Transverse colon (tissue), 4 donors: Measurements from ENCODE around the gene SENP2. TPM values are rescaled to one million over a fixed set of nuclear protein-coding genes. Genes with fewer than 3 reads are reported as not detected.
"Not testable (repeated sequence)": the region's sequence is repeated elsewhere in the genome, so short reads cannot be mapped to it uniquely, and the experiment has no call there.

ENCODE experiments used
- DNase-seq: peaks from one replicate; pipeline ENCODE4 v3.0.0-alpha.2; 2019
- H3K27ac ChIP-seq, 4 donors: fragments of 200-600 bp; sonication (generic); 2 replicates each; pipeline ENCODE4 v1.5.1; 2016 to 2018; ENCODE audit warnings: inconsistent platforms in 4 of 4
- H3K27me3 ChIP-seq: fragments of 200-600 bp; sonication (generic); 2 replicates; pipeline ENCODE4 v1.5.1; 2017; ENCODE audit warnings: inconsistent platforms
- H3K36me3 ChIP-seq, 4 donors: fragments of 200-600 bp; sonication (generic); 2 replicates each; pipeline ENCODE4 v1.5.1; 2017 to 2019; ENCODE audit warnings: inconsistent platforms in 4 of 4
- H3K4me1 ChIP-seq, 4 donors: fragments of 200-600 bp; sonication (generic); 2 replicates each; pipeline ENCODE4 v1.5.1; 2017 to 2020; ENCODE audit warnings: inconsistent platforms in 4 of 4
- H3K4me3 ChIP-seq, 4 donors: fragments of 200-600 bp; sonication (generic); 1 replicate in 1 of 4; 2 replicates in 3 of 4; pipeline versions ENCODE4 v1.5.1 to v1.6.1; 2017 to 2019; ENCODE audit warnings: inconsistent platforms in 4 of 4
- H3K9me3 ChIP-seq, 2 donors: fragments of 200-600 bp; sonication (generic); 2 replicates each; pipeline ENCODE4 v1.5.1; 2017 to 2019; ENCODE audit warnings: inconsistent platforms in 2 of 2
- CTCF ChIP-seq, 5 experiments: fragments of 200-600 bp in 3 of 5; fragments of 450-650 bp in 2 of 5; sonication (generic) in 3 of 5; IDR thresholded peaks; 1 replicate in 2 of 5; 2 replicates in 3 of 5; pipeline ENCODE4 v1.5.1; 2016 to 2017; ENCODE audit warnings: antibody characterized with exemption in 5 of 5, inconsistent platforms in 3 of 5, mild to moderate bottlenecking in 2 of 5, moderate library complexity in 1 of 5
- EP300 ChIP-seq: sonication (generic); formaldehyde crosslinking; IDR thresholded peaks from one replicate; pipeline ENCODE4 v1.6.1; 2017; ENCODE audit warnings: antibody characterized with exemption, low read depth
- POLR2A ChIP-seq: fragments of 450-650 bp; IDR thresholded peaks from one replicate; pipeline ENCODE4 v1.6.1; 2016; ENCODE audit warnings: antibody characterized with exemption, mild to moderate bottlenecking, moderate library complexity
- POLR2AphosphoS5 ChIP-seq, 3 donors: sonication (generic); formaldehyde crosslinking; IDR thresholded peaks; one replicate each; pipeline ENCODE4 v1.6.1; 2016; ENCODE audit warnings: antibody characterized with exemption in 3 of 3
- WGBS, 2 donors: methylation state at CpG; one replicate each; pipeline ENCODE4 v1.1.5; 2018; ENCODE audit warnings: low coverage in 1 of 2; 5-methylcytosine and 5-hydroxymethylcytosine counted together
- in situ Hi-C, 4 donors: fragments of 200-750 bp; cut with MboI; loops; one replicate each; pipeline versions ENCODE4 v1.15.0 to v1.15.1; 2017; ENCODE audit warnings: low sequenced_read_pairs in 3 of 4, low pct_ligation_motif_present in 1 of 4, low pct_unique_long_range_greater_than_20kb in 1 of 4
- intact Hi-C: fragments of 100-400 bp; cut with DNase I; formaldehyde crosslinking; loops from one replicate; pipeline ENCODE4 v1.15.1; 2023; ENCODE audit warnings: low total_unique reads
- total RNA-seq, 4 donors: library from RNA; depleted of rRNA; stranded (reverse); fragments of >200 nt; gene quantifications; one replicate each; pipeline ENCODE4 v1.1.0, GENCODE V29; 2016

Gene SENP2
- total RNA-seq, 4 donors from 2014 or later: 4.0 to 28.4 (median 18.4) TPM

GRCh38 chr3:185631508-185632206, 45.6 kb downstream of the SENP2 start:
- Histone ChIP-seq H3K27ac (no peak overlapping the region), H3K9me3 (no peaks in the 10 kb centered on the region), H3K4me3 (no peak overlapping the region), H3K36me3 (peaks cover 0 to 14% (median 0%) of the 10 kb centered on the region in 4 donors), H3K27me3 (no peaks in the 10 kb centered on the region), H3K4me1 (peaks cover 3 to 28% (median 22%) of the 10 kb centered on the region in 4 donors)
- TF ChIP-seq EP300: no peak
- TF ChIP-seq CTCF (IDR thresholded peaks at IDR 0.05): no peak
- no peak for TF ChIP-seq POLR2A
- TF ChIP-seq POLR2AphosphoS5 (IDR thresholded peaks at IDR 0.05): no peak
- no peak for DNase-seq
- WGBS, 2 donors: 94 to 97% methylated on average over 6 of the region's 7 CpGs
- intact Hi-C loops (no loop called here), in situ Hi-C loops (no loop called here)

GRCh38 chr3:185632996-185633395, 46.9 kb downstream of the SENP2 start:
- no peaks in the 10 kb centered on the region for H3K27me3 ChIP-seq
- H3K36me3 ChIP-seq: peaks cover 0 to 4% (median 0%) of the 10 kb centered on the region in 4 donors
- H3K4me3 ChIP-seq: no peak overlapping the region
- no peaks in the 10 kb centered on the region for H3K9me3 ChIP-seq
- TF ChIP-seq POLR2A (no peak), EP300 (no peak), POLR2AphosphoS5 (IDR thresholded peaks at IDR 0.05) (no peak), CTCF (IDR thresholded peaks at IDR 0.05) (no peak)
- peaks cover 3 to 28% (median 22%) of the 10 kb centered on the region in 4 donors for H3K4me1 ChIP-seq
- intact Hi-C loops: no loop called here
- whole genome bisulfite sequencing, 2 donors: 93 to 100% methylated on average over 2 to 4 of the region's 4 CpGs
- H3K27ac ChIP-seq: no peak overlapping the region
- no peak for DNase-seq
- in situ Hi-C loops: no loop called here

- DNase-seq: no peak
- WGBS, 2 donors: 74 to 83% methylated on average over 3 of the region's 3 CpGs
- no peak for TF ChIP-seq POLR2A
- no peak for TF ChIP-seq CTCF (IDR thresholded peaks at IDR 0.05)
- TF ChIP-seq POLR2AphosphoS5 (IDR thresholded peaks at IDR 0.05): no peak
- no peak for TF ChIP-seq EP300
Measured at GRCh38 chr3:185637388-185637787, 51.3 kb downstream of the SENP2 start.

GRCh38 chr3:185638651-185639050, 52.6 kb downstream of the SENP2 start:
- in situ Hi-C loops, H3K27me3 ChIP-seq, H3K9me3 ChIP-seq, H3K4me1 ChIP-seq, H3K27ac ChIP-seq, H3K4me3 ChIP-seq, intact Hi-C loops, DNase-seq, H3K36me3 ChIP-seq: not testable (repeated sequence)
- 91 to 96% methylated on average over 11 of the region's 11 CpGs for WGBS, 2 donors

More at GRCh38 chr3:185637388-185637787, 51.3 kb downstream of the SENP2 start:
- no peaks in the 10 kb centered on the region for H3K27me3 ChIP-seq
- in situ Hi-C loops: no loop called here
- no peaks in the 10 kb centered on the region for H3K36me3 ChIP-seq
- intact Hi-C loops: no loop called here
- no peaks in the 10 kb centered on the region for H3K4me1 ChIP-seq
- H3K9me3 ChIP-seq: no peaks in the 10 kb centered on the region
- no peak overlapping the region for H3K4me3 ChIP-seq
- H3K27ac ChIP-seq: no peak overlapping the region
